GM18858 (cell line): Measurements from ENCODE around the gene MCMBP.
"Not testable (repeated sequence)": the region's sequence is repeated elsewhere in the genome, so short reads cannot be mapped to it uniquely, and the experiment has no call there.

Experiments used
- ATAC-seq: cut with Tn5 transposase; IDR thresholded peaks from one replicate; pipeline ENCODE4 v1.9.1; 2021; ENCODE audit not compliant: unreplicated experiment

Gene MCMBP

DNA sequence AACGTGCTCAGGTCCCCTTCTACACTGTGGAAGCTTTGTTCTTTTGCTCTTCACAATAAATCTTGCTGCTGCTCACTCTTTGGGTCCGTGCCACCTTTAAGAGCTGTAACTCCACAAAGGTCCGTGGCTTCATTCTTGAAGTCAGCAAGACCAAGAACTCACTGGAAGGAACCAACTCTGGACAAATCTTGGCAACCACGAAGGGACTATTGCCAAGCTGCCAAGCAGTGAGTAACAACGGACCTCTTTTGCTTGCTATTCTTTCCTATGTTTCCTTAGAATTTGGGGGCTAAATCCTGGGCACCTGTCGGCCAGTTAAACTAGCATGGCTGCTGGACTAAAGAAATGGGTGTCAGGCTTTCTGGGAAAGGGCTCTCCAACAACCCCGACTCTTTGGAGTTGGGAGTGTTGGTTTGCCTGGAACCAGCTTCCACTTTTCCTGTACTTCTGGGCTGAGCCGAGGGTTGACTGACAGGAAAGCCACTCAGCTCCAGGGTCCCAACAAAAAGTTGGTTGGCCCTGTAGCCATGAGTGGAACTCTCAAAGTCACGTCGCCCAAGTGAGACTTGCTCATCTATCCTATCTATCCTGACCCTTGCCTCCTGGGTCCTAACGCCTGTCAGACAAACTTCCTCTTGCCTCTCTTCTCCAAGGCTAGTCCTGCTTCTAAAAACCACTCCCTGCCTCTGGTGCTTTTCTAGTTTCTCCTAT, 11.4 kb upstream of the MCMBP start:
- not testable (repeated sequence) for ATAC-seq

DNA sequence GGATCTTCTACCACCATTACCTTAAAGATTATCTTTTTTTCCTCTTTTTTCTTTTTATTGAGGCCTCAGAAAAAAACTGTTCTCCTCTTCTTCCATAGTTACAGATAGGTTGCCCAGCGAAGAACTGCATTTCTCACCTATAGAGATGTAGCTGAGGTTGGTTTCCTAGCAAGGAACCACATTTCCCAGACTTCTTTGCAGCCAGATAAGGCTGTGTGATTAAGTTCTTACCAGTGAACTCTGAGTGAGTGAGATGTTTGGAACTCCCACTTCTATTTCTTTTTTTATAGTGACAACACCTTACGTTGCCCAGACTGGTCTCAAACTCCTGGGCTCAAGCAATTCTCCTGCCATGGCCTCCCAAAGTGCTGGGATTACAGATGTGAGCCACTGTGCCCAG, 5.9 kb upstream of the MCMBP start:
- ATAC-seq = no peak

- ATAC-seq = peak; percentile 79
These were observed 428 bp upstream of the MCMBP start for GRCh38 chr10:119872860-119873681.

GRCh38 chr10:119871881-119872609, 598 bp downstream of the MCMBP start:
- ATAC-seq = peak; percentile 12

GRCh38 chr10:119869398-119869797, 3.2 kb downstream of the MCMBP start:
- ATAC-seq = not testable (repeated sequence)

- no peak for ATAC-seq
These were observed 5.3 kb downstream of the MCMBP start for GRCh38 chr10:119867317-119867716.

DNA sequence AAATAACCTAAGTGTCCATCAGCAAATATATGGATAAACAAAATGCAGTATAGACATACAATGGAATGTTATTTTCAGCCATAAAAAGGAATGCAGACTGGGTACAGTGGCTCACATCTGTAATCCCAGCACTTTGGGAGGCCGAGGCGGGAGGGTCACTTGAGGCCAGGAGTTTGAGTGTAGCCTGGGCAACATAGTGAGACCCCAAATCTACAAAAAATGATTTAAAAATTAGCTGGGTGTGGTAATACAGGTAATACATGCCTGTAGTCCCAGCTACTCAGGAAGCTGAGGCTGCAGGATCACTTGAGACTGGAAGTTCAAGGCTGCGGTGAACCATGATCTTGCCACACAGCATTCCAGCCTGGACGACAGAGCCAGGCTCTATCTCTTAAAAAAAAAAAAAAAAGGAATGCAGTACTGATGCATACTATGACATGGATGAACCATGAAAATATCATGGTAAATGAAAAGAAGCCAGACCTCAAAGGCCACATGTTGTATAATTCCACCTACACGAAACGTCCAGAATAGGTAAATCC, 6.9 kb downstream of the MCMBP start:
- no peak for ATAC-seq

DNA sequence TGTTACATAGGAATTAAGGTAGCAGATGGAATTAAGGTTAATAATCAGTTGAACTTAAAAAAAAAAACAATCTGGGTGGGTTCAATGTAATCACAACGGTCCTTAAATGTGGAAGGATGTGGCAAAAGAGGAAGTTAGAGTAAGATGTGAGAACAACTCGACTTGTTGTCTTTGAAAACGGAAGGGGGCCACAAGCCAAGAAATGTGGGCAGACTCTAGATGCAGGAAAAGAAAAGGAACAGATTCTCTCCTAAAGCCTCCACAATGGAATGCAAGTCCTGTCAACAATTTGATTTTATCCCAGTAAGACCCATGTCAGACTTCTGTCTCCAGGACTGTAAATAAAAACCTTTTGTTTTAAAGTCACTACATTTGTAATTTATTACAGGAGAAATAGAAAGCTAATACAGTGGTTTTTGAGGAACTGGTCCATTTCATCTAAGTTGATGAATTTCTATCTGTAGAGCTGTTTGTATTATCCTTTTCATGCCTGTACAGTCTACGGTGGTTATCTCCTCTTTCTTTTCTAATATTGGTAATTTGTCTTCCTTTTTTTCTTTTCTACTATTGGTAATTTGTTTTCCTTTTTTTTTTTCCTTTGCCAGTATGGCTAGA, 8.6 kb downstream of the MCMBP start:
- ATAC-seq = no peak

DNA sequence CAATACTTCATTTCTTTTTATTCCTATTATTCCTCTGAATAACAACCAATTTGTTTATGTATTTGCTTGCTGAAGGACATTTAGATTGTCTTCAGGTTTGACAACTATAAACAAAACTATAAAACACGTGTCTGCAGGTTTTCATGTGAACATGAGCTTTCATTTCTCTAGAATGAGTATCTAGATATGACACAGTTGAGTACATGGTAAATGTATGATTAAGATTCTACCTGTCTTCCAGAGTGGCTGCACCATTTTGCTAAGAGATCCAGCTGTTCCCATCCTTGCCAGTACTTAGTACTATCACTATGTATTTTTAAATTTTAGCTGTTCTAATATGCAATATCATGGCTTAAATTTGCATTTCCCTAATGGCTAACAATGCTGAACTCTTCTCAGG, 10.1 kb downstream of the MCMBP start:
- ATAC-seq = no peak

- ATAC-seq = no peak
These were observed 11.6 kb downstream of the MCMBP start for GRCh38 chr10:119860866-119861607.

DNA sequence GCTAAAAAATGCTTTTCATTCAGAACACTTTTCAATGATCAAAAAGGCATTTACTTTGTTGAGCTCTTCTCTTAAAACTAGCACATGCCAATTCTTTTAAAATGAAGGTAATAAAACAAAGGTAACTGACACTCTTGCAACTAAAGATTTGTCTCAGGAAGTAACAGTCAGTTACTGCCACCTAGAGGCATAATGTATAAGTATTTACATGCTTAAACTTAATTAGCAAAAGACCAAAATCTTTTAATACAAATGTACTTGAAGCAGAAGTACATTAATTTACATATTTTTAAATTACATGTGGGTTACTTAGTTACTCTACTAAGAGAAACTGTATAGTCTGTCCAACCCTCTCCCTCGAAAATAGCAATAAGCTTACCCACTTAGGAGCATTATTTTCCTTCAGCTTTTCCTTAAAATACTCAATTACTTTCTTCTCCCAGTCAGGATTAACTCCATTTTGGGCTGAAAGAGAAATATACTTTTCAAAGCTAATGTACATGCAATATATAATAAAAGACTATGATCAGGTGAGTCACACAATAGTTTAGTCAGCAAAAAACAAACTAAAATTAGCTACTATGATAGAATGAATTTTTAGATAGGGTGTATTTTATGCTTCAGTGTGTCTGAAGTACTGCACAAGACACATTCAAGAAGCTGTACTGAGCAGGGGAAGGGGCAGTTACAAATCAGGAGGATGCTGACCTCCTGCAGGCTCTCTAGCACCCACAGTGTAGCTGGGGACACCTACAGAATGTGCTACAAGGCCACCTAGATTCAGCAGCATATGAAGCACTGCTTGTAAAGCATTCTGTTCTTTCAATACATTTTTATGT, 13.0 kb downstream of the MCMBP start:
- ATAC-seq = no peak

- ATAC-seq = no peak
These were observed 14.6 kb downstream of the MCMBP start for GRCh38 chr10:119858063-119858462.

GRCh38 chr10:119853574-119853973, 19.1 kb downstream of the MCMBP start:
- no peak for ATAC-seq

- ATAC-seq = no peak
These were observed 19.8 kb downstream of the MCMBP start for GRCh38 chr10:119852822-119853221.

GRCh38 chr10:119852277-119852676, 20.4 kb downstream of the MCMBP start:
- ATAC-seq = no peak

GRCh38 chr10:119849944-119850343, 22.7 kb downstream of the MCMBP start:
- no peak for ATAC-seq

DNA sequence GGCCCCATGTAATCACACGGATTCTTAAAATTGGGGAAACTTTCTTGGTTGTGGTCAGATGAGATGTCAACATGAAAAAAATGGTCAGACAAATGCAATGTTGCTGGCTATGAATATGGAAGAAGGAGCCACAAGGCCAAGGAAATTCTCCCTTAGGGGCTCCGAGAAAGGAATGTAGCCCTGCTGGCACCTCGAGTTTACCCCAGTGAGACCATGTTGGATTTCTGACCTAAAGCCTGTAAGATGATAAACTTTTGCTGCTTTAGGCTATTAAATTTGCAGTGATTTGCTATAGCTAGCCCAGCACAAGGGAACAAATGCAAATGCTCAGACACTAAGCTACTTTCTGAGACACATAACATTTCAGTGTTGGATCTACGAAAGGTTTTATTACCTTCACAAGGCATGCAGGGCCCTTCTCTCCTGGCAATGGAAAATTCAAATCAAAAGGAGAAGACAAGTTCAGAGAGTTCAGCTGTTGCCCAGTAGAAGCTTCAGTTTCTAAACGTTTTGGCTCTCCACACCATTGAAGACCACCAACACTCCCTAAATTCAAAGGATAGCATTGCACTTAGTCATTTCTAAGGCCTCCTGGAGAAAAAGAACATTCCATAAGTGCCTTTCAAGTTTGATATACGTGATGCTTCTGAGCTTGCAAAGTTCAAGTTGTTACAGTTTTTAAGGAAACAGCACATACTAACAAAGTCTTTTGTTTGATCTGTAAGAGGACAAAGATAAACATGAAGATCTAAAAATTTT, 23.4 kb downstream of the MCMBP start:
- no peak for ATAC-seq

- no peak for ATAC-seq
These were observed 27.0 kb downstream of the MCMBP start for GRCh38 chr10:119845656-119846055.

DNA sequence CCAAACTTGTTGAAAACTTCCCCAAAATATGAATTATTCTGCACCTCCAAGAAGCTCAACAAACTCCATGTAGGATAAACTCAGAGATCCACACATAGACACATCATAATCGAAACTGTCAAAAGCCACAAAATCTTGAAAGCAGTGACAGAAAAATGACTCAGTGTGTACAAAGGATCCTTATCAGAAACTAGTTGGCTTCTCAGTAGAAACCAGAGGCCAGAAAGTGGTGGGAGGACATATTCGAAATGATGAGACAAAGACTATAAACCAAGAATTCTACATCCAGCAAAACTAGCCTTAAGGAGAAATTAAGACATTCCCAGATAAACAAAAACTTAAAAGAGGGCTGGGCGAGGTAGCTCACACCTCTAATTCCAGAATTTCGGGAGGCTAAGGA, 38.5 kb downstream of the MCMBP start:
- ATAC-seq = no peak
